ENCODE results near the gene RGL3.

DNA sequence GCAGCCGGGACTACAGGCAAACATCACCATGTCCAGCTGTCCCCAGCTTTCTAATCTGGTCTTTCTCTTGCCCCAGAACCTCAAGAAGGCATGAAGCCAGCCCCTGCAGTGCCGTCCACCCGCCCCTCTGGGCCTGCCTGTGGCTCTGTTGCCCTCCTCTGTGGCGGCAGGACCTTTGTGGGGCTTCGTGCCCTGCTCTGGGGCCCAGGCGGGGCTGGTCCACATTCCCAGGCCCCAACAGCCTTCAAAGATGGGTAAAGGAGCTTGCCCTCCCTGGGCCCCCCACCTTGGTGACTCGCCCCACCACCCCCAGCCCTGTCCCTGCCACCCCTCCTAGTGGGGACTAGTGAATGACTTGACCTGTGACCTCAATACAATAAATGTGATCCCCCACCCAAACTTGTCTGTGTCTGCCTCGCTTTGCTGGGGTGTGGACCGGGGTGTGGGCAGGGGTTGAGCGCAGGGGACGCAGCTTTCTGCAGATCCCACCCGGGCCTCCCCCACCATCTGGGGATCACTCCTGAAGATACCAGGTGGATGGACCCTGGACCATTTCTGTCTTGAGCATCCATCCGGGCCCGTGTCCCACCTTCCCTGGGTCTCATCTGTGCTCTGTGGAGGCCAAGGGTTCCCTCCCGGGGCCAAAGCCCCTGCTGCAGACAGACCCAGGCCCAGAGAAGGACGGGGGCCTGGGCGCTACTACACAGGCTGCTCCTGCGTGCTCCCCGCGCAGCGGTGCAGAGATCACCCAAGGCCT, 31.6 kb upstream of the RGL3 start:
- no peak for TF ChIP-seq EZH2 (IDR thresholded peaks at IDR 0.05; ENCODE audit: insufficient read depth, poor library complexity, severe bottlenecking)
- TF ChIP-seq EZH2phosphoT487 (IDR thresholded peaks at IDR 0.05; ENCODE audit: insufficient read depth, low read depth), result no peak
